GM23338 (cell line): ENCODE data around the gene CTSF. TPM values are rescaled to one million over a fixed set of nuclear protein-coding genes. Genes with fewer than 3 reads are reported as not detected.

Experiments
- ATAC-seq: fragments of 200-7000 bp; cut with Tn5 transposase; 3 replicates; pipeline ENCODE4 v1.9.1; 2020
- DNase-seq: peaks from one replicate; pipeline ENCODE4 v3.0.0-alpha.2; 2015; ENCODE audit warnings: low spot score
- H2AFZ ChIP-seq: fragments of 200-600 bp; sonication (generic); 2 replicates; pipeline ENCODE4 v1.8.0; 2016; ENCODE audit warnings: antibody characterized with exemption, mild to moderate bottlenecking, moderate library complexity
- H3F3A ChIP-seq: fragments of 200-600 bp; sonication (generic); replicated peaks from 2 replicates; pipeline ENCODE4 v1.8.0; 2017; ENCODE audit warnings: antibody characterized with exemption, mixed run types, low read depth
- H3K27ac ChIP-seq: fragments of 200-600 bp; sonication (generic); 2 replicates; pipeline ENCODE4 v1.6.1; 2016; ENCODE audit warnings: low read depth
- H3K27me3 ChIP-seq: fragments of 200-600 bp; sonication (generic); 2 replicates; pipeline ENCODE4 v1.8.0; 2016; ENCODE audit warnings: mild to moderate bottlenecking, mixed run types, moderate library complexity; ENCODE audit not compliant: insufficient read depth
- H3K36me3 ChIP-seq: fragments of 200-600 bp; sonication (generic); 2 replicates; pipeline ENCODE4 v1.8.0; 2016; ENCODE audit warnings: mild to moderate bottlenecking; ENCODE audit not compliant: insufficient read depth
- H3K4me1 ChIP-seq: fragments of 200-600 bp; sonication (generic); 2 replicates; pipeline ENCODE4 v1.8.0; 2016; ENCODE audit warnings: mild to moderate bottlenecking, moderate library complexity; ENCODE audit not compliant: insufficient read depth
- H3K4me2 ChIP-seq: fragments of 200-600 bp; sonication (generic); 2 replicates; pipeline ENCODE4 v1.7.1; 2017; ENCODE audit warnings: mixed run types
- H3K4me3 ChIP-seq: fragments of 200-600 bp; sonication (generic); 2 replicates; pipeline ENCODE4 v1.6.1; 2016; ENCODE audit warnings: mixed run types
- H3K79me2 ChIP-seq: fragments of 200-600 bp; sonication (generic); replicated peaks from 2 replicates; pipeline ENCODE4 v1.8.0; 2017; ENCODE audit warnings: mild to moderate bottlenecking; ENCODE audit not compliant: insufficient read depth
- H3K9me2 ChIP-seq: fragments of 200-600 bp; sonication (generic); 2 replicates; pipeline ENCODE4 v1.8.0; 2017; ENCODE audit not compliant: insufficient read depth
- H4K20me1 ChIP-seq: fragments of 200-600 bp; sonication (generic); replicated peaks from 2 replicates; pipeline ENCODE4 v1.8.0; 2017; ENCODE audit warnings: mild to moderate bottlenecking; ENCODE audit not compliant: insufficient read depth
- H3K27ac Mint-ChIP-seq: 2 replicates; pipeline ENCODE4 v1.8.0; 2020; ENCODE audit warnings: inconsistent platforms, mild to moderate bottlenecking, moderate library complexity, mixed read lengths
- H3K27me3 Mint-ChIP-seq: 3 replicates; pipeline ENCODE4 v1.8.0; 2022; ENCODE audit warnings: low read depth, mild to moderate bottlenecking, moderate library complexity, mixed read lengths, inconsistent platforms; ENCODE audit not compliant: insufficient read depth, poor library complexity
- H3K36me3 Mint-ChIP-seq: 3 replicates; pipeline ENCODE4 v1.8.0; 2021; ENCODE audit warnings: low read depth, mild to moderate bottlenecking, inconsistent platforms, moderate library complexity, mixed read lengths
- H3K4me1 Mint-ChIP-seq: 3 replicates; pipeline ENCODE4 v1.8.0; 2020; ENCODE audit warnings: mild to moderate bottlenecking, inconsistent platforms, mixed read lengths
- H3K4me3 Mint-ChIP-seq: 3 replicates; pipeline ENCODE4 v1.8.0; 2021; ENCODE audit warnings: moderate library complexity, mild to moderate bottlenecking, inconsistent platforms, mixed read lengths
- H3K9me3 Mint-ChIP-seq: 3 replicates; pipeline ENCODE4 v1.8.0; 2020; ENCODE audit warnings: moderate library complexity, mild to moderate bottlenecking, inconsistent platforms, mixed read lengths
- JUNB ChIP-seq: IDR thresholded peaks from one replicate; pipeline ENCODE4 v1.6.1; 2016; ENCODE audit warnings: antibody characterized with exemption; ENCODE audit not compliant: unreplicated experiment
- POLR2AphosphoS5 ChIP-seq: IDR thresholded peaks from 2 replicates; pipeline ENCODE4 v1.6.1; 2016; ENCODE audit warnings: antibody characterized with exemption, low read depth
- REST ChIP-seq: IDR thresholded peaks from one replicate; pipeline ENCODE4 v1.6.1; 2018; ENCODE audit warnings: antibody characterized with exemption; ENCODE audit not compliant: unreplicated experiment
- STAT1 ChIP-seq: IDR thresholded peaks from one replicate; pipeline ENCODE4 v1.6.1; 2016; ENCODE audit warnings: antibody characterized with exemption; ENCODE audit not compliant: unreplicated experiment
- ZNF114 ChIP-seq: fragments of 250-450 bp; sonication (Bioruptor Pico); IDR thresholded peaks from 2 replicates; pipeline ENCODE4 v1.5.0; 2020; ENCODE audit warnings: mild to moderate bottlenecking, moderate library complexity
- polyA plus RNA-seq: library from polyadenylated mRNA; unstranded; fragments of >200 nt; fragmentation: Nextera tagmentation; extraction: Ambion mirVana; gene quantifications from 2 replicates; pipeline ENCODE4 v1.2.1, GENCODE V29; 2016
- total RNA-seq: library from RNA; depleted of rRNA; stranded (reverse); fragments of >200 nt; shearing (Covaris generic); gene quantifications from 2 replicates; pipeline ENCODE4 v1.2.3, GENCODE V29; 2014
- TF ChIP-seq, protein P1 (sequence below): fragments of 250-450 bp; sonication (Bioruptor Pico); IDR thresholded peaks from 2 replicates; pipeline ENCODE4 v1.5.0; 2020; ENCODE audit warnings: mild to moderate bottlenecking, moderate library complexity

Gene CTSF
- total and polyA plus RNA-seq, 2 experiments from 2014 or later, result 20.4 to 51.1 TPM

DNA sequence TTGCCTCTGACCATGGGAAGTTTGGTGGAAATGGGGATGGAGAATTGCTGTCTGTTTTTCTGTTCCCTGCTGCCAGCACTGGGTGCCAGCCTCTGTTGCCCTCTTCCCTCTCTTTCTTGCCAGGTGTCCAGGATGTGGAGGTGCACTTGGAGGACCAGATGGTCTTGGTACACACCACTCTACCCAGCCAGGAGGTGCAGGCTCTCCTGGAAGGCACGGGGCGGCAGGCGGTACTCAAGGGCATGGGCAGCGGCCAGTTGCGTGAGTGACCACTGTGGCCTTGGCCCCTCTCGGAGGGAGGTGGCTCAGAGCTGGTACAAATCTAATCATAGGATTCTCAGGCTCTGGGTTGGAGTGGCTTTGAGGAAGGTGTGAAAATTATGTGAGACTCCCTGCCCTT lies 30.6 kb upstream of the CTSF start:
- H3K9me3 Mint-ChIP-seq, result no peaks in the 10 kb centered on the region
- H3K4me1 ChIP-seq, result no peaks in the 10 kb centered on the region
- no peak overlapping the region for H3K27ac Mint-ChIP-seq
- no peaks in the 10 kb centered on the region for H4K20me1 ChIP-seq
- H3K4me2 ChIP-seq, result no peak overlapping the region
- no peak overlapping the region for H3K4me3 Mint-ChIP-seq
- no peaks in the 10 kb centered on the region for H3K36me3 ChIP-seq
- H3K4me1 Mint-ChIP-seq, result no peaks in the 10 kb centered on the region
- H3K36me3 Mint-ChIP-seq, result peaks cover under 1% of the 10 kb centered on the region; the same call in 1 of the 3 replicates
- H3K79me2 ChIP-seq, result no peaks in the 10 kb centered on the region; the same call in 1 of the 2 replicates
- H3K9me2 ChIP-seq, result no peaks in the 10 kb centered on the region
- H3K27me3 ChIP-seq, result no peaks in the 10 kb centered on the region
- no peak for ATAC-seq
- H3K27ac ChIP-seq, result no peak overlapping the region
- no peak overlapping the region for H3K4me3 ChIP-seq
- DNase-seq, result no peak
- no peak for TF ChIP-seq REST
- no peak for TF ChIP-seq JUNB
- TF ChIP-seq, protein P1, sequence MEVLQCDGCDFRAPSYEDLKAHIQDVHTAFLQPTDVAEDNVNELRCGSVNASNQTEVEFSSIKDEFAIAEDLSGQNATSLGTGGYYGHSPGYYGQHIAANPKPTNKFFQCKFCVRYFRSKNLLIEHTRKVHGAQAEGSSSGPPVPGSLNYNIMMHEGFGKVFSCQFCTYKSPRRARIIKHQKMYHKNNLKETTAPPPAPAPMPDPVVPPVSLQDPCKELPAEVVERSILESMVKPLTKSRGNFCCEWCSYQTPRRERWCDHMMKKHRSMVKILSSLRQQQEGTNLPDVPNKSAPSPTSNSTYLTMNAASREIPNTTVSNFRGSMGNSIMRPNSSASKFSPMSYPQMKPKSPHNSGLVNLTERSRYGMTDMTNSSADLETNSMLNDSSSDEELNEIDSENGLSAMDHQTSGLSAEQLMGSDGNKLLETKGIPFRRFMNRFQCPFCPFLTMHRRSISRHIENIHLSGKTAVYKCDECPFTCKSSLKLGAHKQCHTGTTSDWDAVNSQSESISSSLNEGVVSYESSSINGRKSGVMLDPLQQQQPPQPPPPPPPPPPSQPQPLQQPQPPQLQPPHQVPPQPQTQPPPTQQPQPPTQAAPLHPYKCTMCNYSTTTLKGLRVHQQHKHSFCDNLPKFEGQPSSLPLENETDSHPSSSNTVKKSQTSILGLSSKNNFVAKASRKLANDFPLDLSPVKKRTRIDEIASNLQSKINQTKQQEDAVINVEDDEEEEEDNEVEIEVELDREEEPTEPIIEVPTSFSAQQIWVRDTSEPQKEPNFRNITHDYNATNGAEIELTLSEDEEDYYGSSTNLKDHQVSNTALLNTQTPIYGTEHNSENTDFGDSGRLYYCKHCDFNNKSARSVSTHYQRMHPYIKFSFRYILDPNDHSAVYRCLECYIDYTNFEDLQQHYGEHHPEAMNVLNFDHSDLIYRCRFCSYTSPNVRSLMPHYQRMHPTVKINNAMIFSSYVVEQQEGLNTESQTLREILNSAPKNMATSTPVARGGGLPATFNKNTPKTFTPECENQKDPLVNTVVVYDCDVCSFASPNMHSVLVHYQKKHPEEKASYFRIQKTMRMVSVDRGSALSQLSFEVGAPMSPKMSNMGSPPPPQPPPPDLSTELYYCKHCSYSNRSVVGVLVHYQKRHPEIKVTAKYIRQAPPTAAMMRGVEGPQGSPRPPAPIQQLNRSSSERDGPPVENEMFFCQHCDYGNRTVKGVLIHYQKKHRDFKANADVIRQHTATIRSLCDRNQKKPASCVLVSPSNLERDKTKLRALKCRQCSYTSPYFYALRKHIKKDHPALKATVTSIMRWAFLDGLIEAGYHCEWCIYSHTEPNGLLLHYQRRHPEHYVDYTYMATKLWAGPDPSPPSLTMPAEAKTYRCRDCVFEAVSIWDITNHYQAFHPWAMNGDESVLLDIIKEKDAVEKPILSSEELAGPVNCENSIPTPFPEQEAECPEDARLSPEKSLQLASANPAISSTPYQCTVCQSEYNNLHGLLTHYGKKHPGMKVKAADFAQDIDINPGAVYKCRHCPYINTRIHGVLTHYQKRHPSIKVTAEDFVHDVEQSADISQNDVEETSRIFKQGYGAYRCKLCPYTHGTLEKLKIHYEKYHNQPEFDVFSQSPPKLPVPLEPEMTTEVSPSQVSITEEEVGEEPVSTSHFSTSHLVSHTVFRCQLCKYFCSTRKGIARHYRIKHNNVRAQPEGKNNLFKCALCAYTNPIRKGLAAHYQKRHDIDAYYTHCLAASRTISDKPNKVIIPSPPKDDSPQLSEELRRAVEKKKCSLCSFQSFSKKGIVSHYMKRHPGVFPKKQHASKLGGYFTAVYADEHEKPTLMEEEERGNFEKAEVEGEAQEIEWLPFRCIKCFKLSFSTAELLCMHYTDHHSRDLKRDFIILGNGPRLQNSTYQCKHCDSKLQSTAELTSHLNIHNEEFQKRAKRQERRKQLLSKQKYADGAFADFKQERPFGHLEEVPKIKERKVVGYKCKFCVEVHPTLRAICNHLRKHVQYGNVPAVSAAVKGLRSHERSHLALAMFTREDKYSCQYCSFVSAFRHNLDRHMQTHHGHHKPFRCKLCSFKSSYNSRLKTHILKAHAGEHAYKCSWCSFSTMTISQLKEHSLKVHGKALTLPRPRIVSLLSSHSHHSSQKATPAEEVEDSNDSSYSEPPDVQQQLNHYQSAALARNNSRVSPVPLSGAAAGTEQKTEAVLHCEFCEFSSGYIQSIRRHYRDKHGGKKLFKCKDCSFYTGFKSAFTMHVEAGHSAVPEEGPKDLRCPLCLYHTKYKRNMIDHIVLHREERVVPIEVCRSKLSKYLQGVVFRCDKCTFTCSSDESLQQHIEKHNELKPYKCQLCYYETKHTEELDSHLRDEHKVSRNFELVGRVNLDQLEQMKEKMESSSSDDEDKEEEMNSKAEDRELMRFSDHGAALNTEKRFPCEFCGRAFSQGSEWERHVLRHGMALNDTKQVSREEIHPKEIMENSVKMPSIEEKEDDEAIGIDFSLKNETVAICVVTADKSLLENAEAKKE (CRISPR knock-in tag), result no peak
- no peak for TF ChIP-seq POLR2AphosphoS5
- TF ChIP-seq STAT1, result no peak
- no peak for TF ChIP-seq ZNF114
- no peak overlapping the region for H2AFZ ChIP-seq
- H3F3A ChIP-seq, result no peaks in the 10 kb centered on the region
- peaks cover 5% of the 10 kb centered on the region for H3K27me3 Mint-ChIP-seq
